OCI-LY1 (cell line): ENCODE data around the gene HDAC9.

Experiments
- EZH2 ChIP-seq: fragments of 200-600 bp; sonication (generic), shearing (Covaris generic); IDR thresholded peaks from 2 replicates; pipeline ENCODE4 v1.8.0; 2017; ENCODE audit warnings: borderline replicate concordance, mixed run types, mild to moderate bottlenecking, antibody characterized with exemption, low read length, moderate library complexity, mixed read lengths
- TF ChIP-seq, protein P1 (sequence below): fragments of 200-600 bp; sonication (generic), shearing (Covaris generic); IDR thresholded peaks from 2 replicates; pipeline ENCODE4 v1.5.1; 2017; ENCODE audit warnings: mild to moderate bottlenecking, antibody characterized with exemption, low read length, moderate library complexity, mixed read lengths

DNA sequence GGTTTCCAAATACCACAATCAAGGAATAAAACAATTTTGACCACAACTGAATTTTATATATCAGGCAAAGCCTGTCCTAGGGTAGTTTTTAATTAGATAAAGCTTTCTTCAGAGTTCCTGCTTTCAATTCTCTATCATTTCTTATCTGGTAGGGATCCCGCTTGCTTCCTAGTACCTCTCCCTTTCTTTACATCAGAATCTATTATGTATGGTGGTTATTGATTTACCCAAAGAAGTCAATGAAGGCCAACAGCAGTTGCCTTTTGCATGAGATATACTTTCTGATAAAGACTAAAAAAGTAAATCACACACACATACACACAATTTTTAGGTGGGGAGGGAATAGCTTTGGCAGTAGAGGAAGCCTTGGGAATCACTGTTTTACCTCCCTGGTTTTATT is 70.7 kb downstream of the HDAC9 start:
- no peak for TF ChIP-seq EZH2
- TF ChIP-seq, protein P1, sequence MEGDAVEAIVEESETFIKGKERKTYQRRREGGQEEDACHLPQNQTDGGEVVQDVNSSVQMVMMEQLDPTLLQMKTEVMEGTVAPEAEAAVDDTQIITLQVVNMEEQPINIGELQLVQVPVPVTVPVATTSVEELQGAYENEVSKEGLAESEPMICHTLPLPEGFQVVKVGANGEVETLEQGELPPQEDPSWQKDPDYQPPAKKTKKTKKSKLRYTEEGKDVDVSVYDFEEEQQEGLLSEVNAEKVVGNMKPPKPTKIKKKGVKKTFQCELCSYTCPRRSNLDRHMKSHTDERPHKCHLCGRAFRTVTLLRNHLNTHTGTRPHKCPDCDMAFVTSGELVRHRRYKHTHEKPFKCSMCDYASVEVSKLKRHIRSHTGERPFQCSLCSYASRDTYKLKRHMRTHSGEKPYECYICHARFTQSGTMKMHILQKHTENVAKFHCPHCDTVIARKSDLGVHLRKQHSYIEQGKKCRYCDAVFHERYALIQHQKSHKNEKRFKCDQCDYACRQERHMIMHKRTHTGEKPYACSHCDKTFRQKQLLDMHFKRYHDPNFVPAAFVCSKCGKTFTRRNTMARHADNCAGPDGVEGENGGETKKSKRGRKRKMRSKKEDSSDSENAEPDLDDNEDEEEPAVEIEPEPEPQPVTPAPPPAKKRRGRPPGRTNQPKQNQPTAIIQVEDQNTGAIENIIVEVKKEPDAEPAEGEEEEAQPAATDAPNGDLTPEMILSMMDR, result no peak
